Transverse colon (tissue), 4 donors: ENCODE data around the gene MANF. TPM values are rescaled to one million over a fixed set of nuclear protein-coding genes. Genes with fewer than 3 reads are reported as not detected.

ENCODE experiments used
- DNase-seq: peaks from one replicate; pipeline ENCODE4 v3.0.0-alpha.2; 2019
- H3K27ac ChIP-seq, 4 donors: fragments of 200-600 bp; sonication (generic); 2 replicates each; pipeline ENCODE4 v1.5.1; 2016 to 2018; ENCODE audit warnings: inconsistent platforms in 4 of 4
- H3K27me3 ChIP-seq: fragments of 200-600 bp; sonication (generic); 2 replicates; pipeline ENCODE4 v1.5.1; 2017; ENCODE audit warnings: inconsistent platforms
- H3K36me3 ChIP-seq, 4 donors: fragments of 200-600 bp; sonication (generic); 2 replicates each; pipeline ENCODE4 v1.5.1; 2017 to 2019; ENCODE audit warnings: inconsistent platforms in 4 of 4
- H3K4me1 ChIP-seq, 4 donors: fragments of 200-600 bp; sonication (generic); 2 replicates each; pipeline ENCODE4 v1.5.1; 2017 to 2020; ENCODE audit warnings: inconsistent platforms in 4 of 4
- H3K4me3 ChIP-seq, 4 donors: fragments of 200-600 bp; sonication (generic); 1 replicate in 1 of 4; 2 replicates in 3 of 4; pipeline versions ENCODE4 v1.5.1 to v1.6.1; 2017 to 2019; ENCODE audit warnings: inconsistent platforms in 4 of 4
- H3K9me3 ChIP-seq, 2 donors: fragments of 200-600 bp; sonication (generic); 2 replicates each; pipeline ENCODE4 v1.5.1; 2017 to 2019; ENCODE audit warnings: inconsistent platforms in 2 of 2
- CTCF ChIP-seq, 5 experiments: fragments of 200-600 bp in 3 of 5; fragments of 450-650 bp in 2 of 5; sonication (generic) in 3 of 5; IDR thresholded peaks; 1 replicate in 2 of 5; 2 replicates in 3 of 5; pipeline ENCODE4 v1.5.1; 2016 to 2017; ENCODE audit warnings: antibody characterized with exemption in 5 of 5, inconsistent platforms in 3 of 5, mild to moderate bottlenecking in 2 of 5, moderate library complexity in 1 of 5
- EP300 ChIP-seq: sonication (generic); formaldehyde crosslinking; IDR thresholded peaks from one replicate; pipeline ENCODE4 v1.6.1; 2017; ENCODE audit warnings: antibody characterized with exemption, low read depth
- POLR2A ChIP-seq: fragments of 450-650 bp; IDR thresholded peaks from one replicate; pipeline ENCODE4 v1.6.1; 2016; ENCODE audit warnings: antibody characterized with exemption, mild to moderate bottlenecking, moderate library complexity
- POLR2AphosphoS5 ChIP-seq, 3 donors: sonication (generic); formaldehyde crosslinking; IDR thresholded peaks; one replicate each; pipeline ENCODE4 v1.6.1; 2016; ENCODE audit warnings: antibody characterized with exemption in 3 of 3
- WGBS, 2 donors: methylation state at CpG; one replicate each; pipeline ENCODE4 v1.1.5; 2018; ENCODE audit warnings: low coverage in 1 of 2; 5-methylcytosine and 5-hydroxymethylcytosine counted together
- in situ Hi-C, 4 donors: fragments of 200-750 bp; cut with MboI; loops; one replicate each; pipeline versions ENCODE4 v1.15.0 to v1.15.1; 2017; ENCODE audit warnings: low sequenced_read_pairs in 3 of 4, low pct_ligation_motif_present in 1 of 4, low pct_unique_long_range_greater_than_20kb in 1 of 4
- intact Hi-C: fragments of 100-400 bp; cut with DNase I; formaldehyde crosslinking; loops from one replicate; pipeline ENCODE4 v1.15.1; 2023; ENCODE audit warnings: low total_unique reads
- total RNA-seq, 4 donors: library from RNA; depleted of rRNA; stranded (reverse); fragments of >200 nt; gene quantifications; one replicate each; pipeline ENCODE4 v1.1.0, GENCODE V29; 2016

Gene MANF
- total RNA-seq, 4 donors from 2014 or later, result 15.7 to 56.2 (median 26.6) TPM

GRCh38 chr3:51391075-51391565 is 6.0 kb downstream of the MANF start, which contains the start of gene RBM15B:
Gene RBM15B (plus strand): TSS chr3:51391285. CDS start chr3:51391400, 115 bp downstream.
- Histone ChIP-seq H3K27me3 (no peaks in the 10 kb centered on the region), H3K9me3 (no peaks in the 10 kb centered on the region), H3K4me3 (peak within 1 kb of the TSS; percentile 72 to 91 (median 87)), H3K4me1 (peaks cover 26 to 77% (median 66%) of the 10 kb centered on the region in 4 donors), H3K36me3 (peaks cover 0 to 11% (median 5%) of the 10 kb centered on the region in 4 donors), H3K27ac (peak within 1 kb of the TSS; percentile 93 to 94 (median 94))
- in situ Hi-C loops (loop anchor here (25.0 kb wide), 3 partner anchors 271 to 779 kb away; partner anchors contain the start of genes CISH (in 2 of the 4), MAPKAPK3 (in 2 of the 4) and TEX264 (in 1 of the 4)), intact Hi-C loops (loop anchor here (10.0 kb wide), 1 partner anchor 294 kb away; no protein-coding TSS in a partner anchor)
- peak; percentile 98 for DNase-seq
- TF ChIP-seq EP300 (no peak), POLR2A (peak; percentile 18), CTCF (IDR thresholded peaks at IDR 0.05) (peak in 3 of 5 experiments; percentile 82 to 94 (median 93)), POLR2AphosphoS5 (IDR thresholded peaks at IDR 0.05) (peak; percentile 58 to 79 (median 74))
- 0% methylated on average over 31 of the region's 83 CpGs; no CpG with 5 or more reads in 1 of the 2 donors for WGBS, 2 donors

- H3K36me3 ChIP-seq, result peaks cover 0 to 11% (median 5%) of the 10 kb centered on the region in 4 donors
- DNase-seq, result peak; percentile 31
These were observed 6.7 kb downstream of the MANF start for GRCh38 chr3:51391566-51392354.

GRCh38 chr3:51392355-51393133 is 7.5 kb downstream of the MANF start:
- H3K36me3 ChIP-seq, result peaks cover 0 to 14% (median 5%) of the 10 kb centered on the region in 4 donors
- intact Hi-C loops (loop anchor here (10.0 kb wide), 1 partner anchor 292 kb away; no protein-coding TSS in a partner anchor), in situ Hi-C loops (loop anchor here (25.0 kb wide), 3 partner anchors 270 to 780 kb away; partner anchors contain the start of genes CISH (in 2 of the 4), MAPKAPK3 (in 2 of the 4) and TEX264 (in 1 of the 4))
- no peaks in the 10 kb centered on the region for H3K27me3 ChIP-seq
- peaks cover 22 to 63% (median 54%) of the 10 kb centered on the region in 4 donors for H3K4me1 ChIP-seq
- WGBS, 2 donors, result 90% methylated on average over 42 of the region's 42 CpGs; no CpG with 5 or more reads in 1 of the 2 donors
- H3K27ac ChIP-seq, result peak overlapping the region; percentile 93 to 94 (median 94)
- H3K4me3 ChIP-seq, result peak overlapping the region; percentile 72 to 91 (median 87)
- H3K9me3 ChIP-seq, result no peaks in the 10 kb centered on the region
- TF ChIP-seq POLR2A (no peak), CTCF (IDR thresholded peaks at IDR 0.05) (no peak), POLR2AphosphoS5 (IDR thresholded peaks at IDR 0.05) (no peak), EP300 (no peak)
- no peak for DNase-seq

More at GRCh38 chr3:51391566-51392354, 6.7 kb downstream of the MANF start:
- intact Hi-C loops (loop anchor here (10.0 kb wide), 1 partner anchor 293 kb away; no protein-coding TSS in a partner anchor), in situ Hi-C loops (loop anchor here (25.0 kb wide), 3 partner anchors 271 to 779 kb away; partner anchors contain the start of genes CISH (in 2 of the 4), MAPKAPK3 (in 2 of the 4) and TEX264 (in 1 of the 4))
- WGBS, 2 donors, result 12% methylated on average over 38 of the region's 115 CpGs; no CpG with 5 or more reads in 1 of the 2 donors
- Histone ChIP-seq H3K4me1 (peaks cover 22 to 71% (median 60%) of the 10 kb centered on the region in 4 donors), H3K27ac (peak overlapping the region; percentile 93 to 94 (median 94)), H3K9me3 (no peaks in the 10 kb centered on the region), H3K27me3 (no peaks in the 10 kb centered on the region), H3K4me3 (peak overlapping the region; percentile 72 to 91 (median 87))
- no peak for TF ChIP-seq POLR2AphosphoS5 (IDR thresholded peaks at IDR 0.05)
- no peak for TF ChIP-seq POLR2A
- no peak for TF ChIP-seq CTCF (IDR thresholded peaks at IDR 0.05)
- TF ChIP-seq EP300, result no peak
